Large intestine (tissue), 3 donors: ENCODE measurements around the gene HENMT1. TPM values are rescaled to one million over a fixed set of nuclear protein-coding genes. Genes with fewer than 3 reads are reported as not detected.
"Not testable (repeated sequence)": the region's sequence is repeated elsewhere in the genome, so short reads cannot be mapped to it uniquely, and the experiment has no call there.

Source experiments
- DNase-seq, 2 donors: peaks; one replicate each; pipeline versions ENCODE4 v3.0.0 to v3.0.0-alpha.2; 2013
- H3K27ac ChIP-seq: one replicate; pipeline ENCODE4 v1.5.1; 2013; ENCODE audit warnings: low read length
- H3K27me3 ChIP-seq: 2 replicates; pipeline ENCODE4 v1.6.1; 2013; ENCODE audit warnings: low read length; ENCODE audit not compliant: control insufficient read depth, insufficient read depth
- H3K36me3 ChIP-seq: 2 replicates; pipeline ENCODE4 v1.6.1; 2013; ENCODE audit warnings: low read length; ENCODE audit not compliant: control insufficient read depth, insufficient read depth
- H3K4me1 ChIP-seq: one replicate; pipeline ENCODE4 v1.6.1; 2013; ENCODE audit warnings: low read length; ENCODE audit not compliant: control insufficient read depth, insufficient read depth
- H3K4me3 ChIP-seq: one replicate; pipeline ENCODE4 v1.5.1; 2013; ENCODE audit warnings: low read length
- H3K9me3 ChIP-seq: one replicate; pipeline ENCODE4 v1.6.1; 2013; ENCODE audit warnings: mild to moderate bottlenecking, low read depth, low read length, moderate library complexity; ENCODE audit not compliant: control insufficient read depth
- WGBS: methylation state at CpG from one replicate; pipeline ENCODE4 v1.1.5; 2013; ENCODE audit warnings: low lambda C conversion rate; ENCODE audit not compliant: insufficient coverage; 5-methylcytosine and 5-hydroxymethylcytosine counted together
- polyA plus RNA-seq: library from polyadenylated mRNA; unstranded; fragments of 120-200 nt; gene quantifications from one replicate; pipeline ENCODE4 v1.2.1, GENCODE V29; 2013

The HENMT1 gene
- polyA plus RNA-seq, 1 donor: 9.5 TPM

DNA sequence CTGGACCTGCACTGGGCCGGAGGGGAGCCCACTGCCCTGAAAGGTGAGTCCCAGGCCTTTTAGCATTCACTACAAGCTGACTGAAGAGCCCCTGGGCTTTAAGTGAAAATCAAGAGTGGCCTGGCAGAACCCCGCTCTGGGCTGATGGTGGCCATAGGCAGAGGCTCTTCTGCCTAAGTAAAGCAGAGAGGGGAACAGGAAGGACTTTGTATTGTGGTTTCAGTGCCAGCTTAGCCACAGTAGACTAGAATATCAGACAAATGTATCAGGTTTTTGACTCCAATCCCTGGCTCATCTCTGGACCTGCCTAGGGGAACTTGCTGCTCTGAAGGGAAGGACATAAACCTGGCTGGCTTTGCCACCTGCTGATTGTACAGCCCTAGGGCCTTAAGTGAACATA lies 10.2 kb upstream of the HENMT1 start:
- H3K4me3 ChIP-seq: no peak overlapping the region
- H3K36me3 ChIP-seq: no peaks in the 10 kb centered on the region
- DNase-seq: no peak
- peaks cover 7% of the 10 kb centered on the region for H3K9me3 ChIP-seq
- no peaks in the 10 kb centered on the region for H3K4me1 ChIP-seq
- WGBS: no CpG with 5 or more reads among the region's 2 CpGs
- H3K27ac ChIP-seq: no peak overlapping the region
- H3K27me3 ChIP-seq: no peaks in the 10 kb centered on the region

- no peak for DNase-seq
- no peaks in the 10 kb centered on the region for H3K27me3 ChIP-seq
- H3K36me3 ChIP-seq: no peaks in the 10 kb centered on the region
- WGBS: no CpG with 5 or more reads among the region's 5 CpGs
- no peak overlapping the region for H3K4me3 ChIP-seq
- no peak overlapping the region for H3K27ac ChIP-seq
- no peaks in the 10 kb centered on the region for H3K4me1 ChIP-seq
- peaks cover 7% of the 10 kb centered on the region for H3K9me3 ChIP-seq
These were observed 9.4 kb upstream of the HENMT1 start for GRCh38 chr1:108670131-108670773.

DNA sequence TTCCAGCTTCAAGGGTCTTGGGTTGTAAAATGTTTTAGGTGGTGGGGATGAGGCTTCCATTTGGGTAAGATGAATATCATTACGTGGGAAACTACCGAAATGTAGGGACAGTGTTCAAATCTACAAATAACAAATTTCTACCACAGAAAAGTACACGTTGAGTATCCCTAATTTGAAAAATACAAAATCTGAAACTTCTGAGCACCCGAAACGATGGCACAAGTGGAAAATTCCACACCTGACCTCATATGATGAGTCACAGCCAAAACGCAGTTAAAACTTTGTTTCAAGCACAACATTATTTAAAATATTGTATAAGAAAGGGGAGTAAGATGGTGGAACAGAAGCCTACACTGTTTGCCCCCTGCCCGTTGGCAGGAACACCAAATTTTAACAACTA lies 8.8 kb upstream of the HENMT1 start:
- Histone ChIP-seq H3K27ac (no peak overlapping the region), H3K36me3 (no peaks in the 10 kb centered on the region), H3K27me3 (no peaks in the 10 kb centered on the region), H3K9me3 (peaks cover 4% of the 10 kb centered on the region), H3K4me1 (no peaks in the 10 kb centered on the region), H3K4me3 (no peak overlapping the region)
- 100% methylated on average over 1 of the region's 7 CpGs for WGBS
- no peak for DNase-seq

DNA sequence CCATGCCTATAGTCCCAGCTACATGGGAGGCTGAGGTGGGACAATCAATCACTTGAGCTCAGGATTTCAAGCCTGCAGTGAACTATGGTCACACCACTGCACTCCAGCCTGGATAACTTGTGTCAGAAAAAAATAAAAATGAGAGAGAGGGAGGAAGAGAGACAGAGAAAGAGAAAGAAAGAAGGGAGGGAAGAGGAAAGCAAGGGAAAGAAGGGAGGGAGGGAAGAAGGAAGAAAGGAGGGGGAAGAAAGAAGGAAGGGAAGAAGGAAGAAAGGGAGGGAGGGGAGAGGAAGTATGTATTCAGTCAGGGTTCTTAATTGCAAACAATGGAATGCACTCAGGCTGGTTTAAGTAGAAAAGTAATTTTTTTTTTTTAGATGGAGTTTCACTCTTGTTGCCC lies 7.9 kb upstream of the HENMT1 start:
- Histone ChIP-seq H3K36me3 (no peaks in the 10 kb centered on the region), H3K27me3 (no peaks in the 10 kb centered on the region), H3K27ac (no peak overlapping the region), H3K4me3 (no peak overlapping the region), H3K4me1 (no peaks in the 10 kb centered on the region), H3K9me3 (peaks cover 4% of the 10 kb centered on the region)
- DNase-seq: no peak

DNA sequence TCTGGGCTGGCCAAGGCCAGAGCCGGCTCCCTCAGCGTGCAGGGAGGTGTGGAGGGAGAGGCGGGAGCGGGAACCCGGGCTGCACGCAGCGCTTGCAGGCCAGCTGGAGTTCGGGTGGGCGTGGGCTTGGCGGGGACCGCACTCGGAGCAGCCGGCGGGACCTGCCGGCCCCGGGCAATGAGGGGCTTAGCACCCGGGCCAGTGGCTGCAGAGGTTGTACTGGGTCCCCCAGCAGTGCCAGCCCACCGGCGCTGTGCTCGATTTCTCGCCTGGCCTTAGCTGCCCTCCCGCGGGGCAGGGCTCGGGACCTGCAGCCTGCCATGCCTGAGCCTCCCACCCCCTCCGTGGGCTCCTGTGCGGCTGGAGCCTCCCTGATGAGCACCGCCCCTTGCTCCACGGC lies 6.5 kb upstream of the HENMT1 start:
- H3K36me3 ChIP-seq: not testable (repeated sequence)
- WGBS: no CpG with 5 or more reads among the region's 28 CpGs

DNA sequence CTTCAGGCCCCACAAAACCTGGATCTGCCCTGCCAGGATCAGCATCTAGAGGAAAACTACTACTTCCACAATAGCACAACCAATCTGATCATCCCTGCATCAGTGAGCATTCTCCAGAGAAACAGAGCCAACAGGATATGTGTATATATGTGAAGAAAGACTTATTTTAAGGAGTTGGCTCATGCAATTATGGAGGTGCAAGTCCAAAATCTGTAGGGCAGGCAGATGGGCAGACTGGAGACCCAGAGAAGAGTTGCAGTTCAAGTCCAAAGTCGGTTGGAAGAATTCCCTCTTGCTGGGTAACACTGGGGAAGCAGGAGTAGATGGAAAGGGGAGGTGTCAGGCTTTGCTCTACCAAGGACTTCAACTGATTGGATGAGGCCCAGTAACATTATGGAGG lies 4.9 kb upstream of the HENMT1 start:
- Histone ChIP-seq H3K36me3 (no peaks in the 10 kb centered on the region), H3K4me3 (no peak overlapping the region), H3K4me1 (peaks cover 4% of the 10 kb centered on the region), H3K27me3 (no peaks in the 10 kb centered on the region), H3K27ac (no peak overlapping the region), H3K9me3 (peaks cover 8% of the 10 kb centered on the region)
- DNase-seq: no peak
- WGBS: no CpG with 5 or more reads among the region's 1 CpG

More for the DNA sequence above, 6.5 kb upstream of the HENMT1 start:
- H3K4me1 ChIP-seq, H3K27me3 ChIP-seq, H3K4me3 ChIP-seq, H3K9me3 ChIP-seq, DNase-seq, H3K27ac ChIP-seq: not testable (repeated sequence)

GRCh38 chr1:108665067-108665466 lies 4.2 kb upstream of the HENMT1 start:
- no peak overlapping the region for H3K4me3 ChIP-seq
- no peak overlapping the region for H3K27ac ChIP-seq
- peaks cover 11% of the 10 kb centered on the region for H3K9me3 ChIP-seq
- peaks cover 4% of the 10 kb centered on the region for H3K4me1 ChIP-seq
- no peaks in the 10 kb centered on the region for H3K27me3 ChIP-seq
- no CpG with 5 or more reads among the region's 2 CpGs for WGBS
- H3K36me3 ChIP-seq: no peaks in the 10 kb centered on the region
- DNase-seq: no peak

GRCh38 chr1:108664481-108664880 lies 3.6 kb upstream of the HENMT1 start:
- peaks cover 4% of the 10 kb centered on the region for H3K4me1 ChIP-seq

GRCh38 chr1:108663074-108663473 lies 2.2 kb upstream of the HENMT1 start:
- no peaks in the 10 kb centered on the region for H3K36me3 ChIP-seq
- no peak overlapping the region for H3K4me3 ChIP-seq
- H3K27me3 ChIP-seq: no peaks in the 10 kb centered on the region
- H3K27ac ChIP-seq: no peak overlapping the region
- DNase-seq: no peak
- H3K9me3 ChIP-seq: peaks cover 11% of the 10 kb centered on the region
- no CpG with 5 or more reads among the region's 2 CpGs for WGBS
- H3K4me1 ChIP-seq: peaks cover 4% of the 10 kb centered on the region

More at GRCh38 chr1:108664481-108664880, 3.6 kb upstream of the HENMT1 start:
- H3K4me3 ChIP-seq: no peak overlapping the region
- no peaks in the 10 kb centered on the region for H3K36me3 ChIP-seq
- DNase-seq: no peak
- peaks cover 11% of the 10 kb centered on the region for H3K9me3 ChIP-seq
- 86% methylated on average over 1 of the region's 6 CpGs for WGBS
- H3K27ac ChIP-seq: no peak overlapping the region
- no peaks in the 10 kb centered on the region for H3K27me3 ChIP-seq

- WGBS: no CpG with 5 or more reads among the region's 5 CpGs
These were observed 3.4 kb downstream of the HENMT1 start for GRCh38 chr1:108657356-108658080.

More at GRCh38 chr1:108657356-108658080, 3.4 kb downstream of the HENMT1 start:
- H3K27ac ChIP-seq: no peak overlapping the region
- no peaks in the 10 kb centered on the region for H3K27me3 ChIP-seq
- H3K36me3 ChIP-seq: no peaks in the 10 kb centered on the region
- no peak for DNase-seq
- no peak overlapping the region for H3K4me3 ChIP-seq
- peaks cover 7% of the 10 kb centered on the region for H3K9me3 ChIP-seq
- peaks cover 4% of the 10 kb centered on the region for H3K4me1 ChIP-seq
